ENCODE results near the gene KMT2C.

Gene KMT2C

DNA sequence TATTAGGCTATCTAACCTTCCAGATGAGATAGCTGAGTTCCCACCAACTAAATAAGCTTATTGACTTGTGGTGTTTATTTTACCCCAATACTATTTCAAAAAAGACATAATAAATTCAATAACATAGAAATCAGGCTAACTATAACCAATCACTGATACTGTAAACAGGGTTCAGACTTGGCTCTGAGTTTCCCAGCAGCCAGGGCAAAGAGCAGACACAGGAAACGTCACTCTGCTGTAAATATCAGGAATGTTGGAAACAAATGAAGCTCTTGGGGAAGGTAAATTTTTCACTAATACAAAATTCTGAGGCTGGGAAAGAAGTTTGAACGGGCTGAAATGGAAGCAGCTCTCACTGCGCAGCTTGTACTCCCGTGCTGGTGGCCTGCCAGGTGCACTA, 295.7 kb downstream of the KMT2C start:
- no peak for DNase-seq (ENCODE audit: low spot score)

DNA sequence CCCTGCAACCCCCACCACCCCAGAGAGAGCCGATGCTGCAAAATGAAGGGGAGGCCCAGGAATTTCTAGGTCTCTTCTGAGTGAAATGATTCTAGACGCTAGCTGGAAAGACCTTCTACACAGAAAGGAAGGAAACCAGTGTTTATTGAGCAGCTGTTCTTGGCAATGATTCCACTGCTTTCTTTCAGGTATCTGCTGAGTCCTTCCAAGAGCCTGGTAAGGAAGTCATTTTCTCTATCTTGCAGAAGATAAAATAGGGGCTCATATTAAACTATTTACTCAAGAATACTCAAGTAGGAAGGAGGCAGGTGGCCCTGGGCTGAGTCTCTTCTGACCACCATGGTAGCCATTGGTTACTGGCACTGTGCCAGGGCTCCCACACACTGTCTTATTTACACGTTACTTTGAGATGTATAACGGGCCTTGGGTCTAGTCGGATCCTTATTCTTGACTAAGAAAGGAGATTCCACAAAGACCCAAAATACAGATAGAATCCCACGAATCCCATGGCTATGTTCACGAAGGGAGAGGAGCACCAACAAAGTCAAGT, 298.3 kb downstream of the KMT2C start:
- DNase-seq (ENCODE audit: low spot score), result no peak

DNA sequence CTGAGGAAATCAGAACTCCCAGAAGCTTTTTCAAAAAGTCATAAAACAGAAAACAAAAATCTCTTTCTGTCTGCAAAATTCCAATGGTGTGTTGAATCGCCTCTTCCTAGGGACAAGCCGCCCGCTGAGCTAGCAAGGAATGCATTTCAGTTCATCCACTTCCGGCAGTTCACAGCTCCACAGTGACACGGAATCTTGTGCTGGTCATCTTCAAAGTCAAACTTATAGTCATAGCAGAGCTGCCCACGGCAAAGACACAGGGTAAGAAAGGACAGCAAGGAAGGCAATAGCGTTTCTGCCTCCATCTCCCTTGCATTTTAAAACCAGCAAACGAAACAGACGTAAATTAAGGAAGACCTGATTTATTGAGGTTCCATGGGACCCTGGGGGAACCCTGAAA, 299.1 kb downstream of the KMT2C start:
- DNase-seq (ENCODE audit: low spot score), result peak; percentile 26

DNA sequence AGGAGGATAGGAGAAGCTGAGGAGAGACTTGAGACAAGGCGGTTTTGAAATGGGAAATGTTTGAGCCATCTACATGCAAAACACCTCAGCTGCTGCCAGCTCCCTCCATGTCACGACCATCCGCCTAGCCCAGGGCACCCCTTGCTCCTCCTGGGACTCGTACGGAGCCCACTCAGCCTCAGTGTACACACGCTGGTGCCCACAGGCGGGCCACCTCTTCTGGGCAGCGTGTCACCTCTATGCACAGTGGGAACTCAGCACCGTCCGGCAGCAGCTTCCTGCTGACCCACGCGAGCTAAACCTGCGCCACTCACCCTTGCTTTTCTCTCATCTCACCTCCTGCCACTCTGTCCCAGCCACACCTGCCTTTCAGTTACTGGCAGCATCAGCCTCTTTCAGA, 302.0 kb downstream of the KMT2C start:
- no peak for DNase-seq (ENCODE audit: low spot score)

DNA sequence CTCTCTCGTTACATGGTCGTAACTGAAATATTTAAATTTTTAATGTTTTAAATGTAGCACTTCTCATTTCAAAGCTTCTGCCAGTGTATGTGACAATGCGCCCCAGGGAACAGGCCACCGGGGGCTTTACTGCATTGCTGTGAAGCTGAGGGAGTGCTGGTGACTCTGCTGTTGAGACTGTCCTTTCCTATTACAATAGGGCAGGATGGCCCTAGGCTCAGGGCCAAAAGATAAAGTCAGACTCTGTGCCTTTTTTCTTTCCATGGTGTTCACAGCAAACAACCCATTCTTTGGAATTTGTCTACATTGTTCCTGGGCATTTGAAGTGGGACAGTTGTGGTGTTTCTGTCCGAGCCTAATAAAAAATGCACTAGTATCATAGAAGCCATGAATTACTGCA, 303.0 kb downstream of the KMT2C start:
- no peak for DNase-seq (ENCODE audit: low spot score)

DNA sequence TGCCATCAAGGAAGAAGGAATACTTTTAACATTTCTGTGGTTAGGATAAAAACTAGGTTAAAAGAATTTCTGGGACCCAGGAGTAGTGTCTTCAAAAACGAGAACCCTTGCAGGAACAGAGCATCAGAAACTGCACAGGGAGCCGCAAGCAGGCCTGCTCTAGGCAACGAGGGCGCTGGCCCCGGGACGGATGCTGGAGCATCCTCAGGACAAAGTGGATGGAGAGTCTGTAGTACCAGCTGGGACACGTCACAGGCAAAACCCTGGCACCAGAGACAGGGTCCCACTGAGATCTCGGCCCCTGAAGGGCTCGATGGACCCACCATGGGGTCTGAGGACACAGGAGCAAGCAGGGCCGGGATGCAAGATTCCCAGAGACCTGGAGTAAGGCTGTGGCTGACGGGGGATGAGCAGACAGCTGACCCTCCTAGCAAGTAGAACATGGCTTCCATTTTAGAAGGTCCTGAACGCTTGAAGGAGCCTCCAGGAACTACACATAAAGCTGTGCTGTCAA, 303.8 kb downstream of the KMT2C start:
- no peak for DNase-seq (ENCODE audit: low spot score)

DNA sequence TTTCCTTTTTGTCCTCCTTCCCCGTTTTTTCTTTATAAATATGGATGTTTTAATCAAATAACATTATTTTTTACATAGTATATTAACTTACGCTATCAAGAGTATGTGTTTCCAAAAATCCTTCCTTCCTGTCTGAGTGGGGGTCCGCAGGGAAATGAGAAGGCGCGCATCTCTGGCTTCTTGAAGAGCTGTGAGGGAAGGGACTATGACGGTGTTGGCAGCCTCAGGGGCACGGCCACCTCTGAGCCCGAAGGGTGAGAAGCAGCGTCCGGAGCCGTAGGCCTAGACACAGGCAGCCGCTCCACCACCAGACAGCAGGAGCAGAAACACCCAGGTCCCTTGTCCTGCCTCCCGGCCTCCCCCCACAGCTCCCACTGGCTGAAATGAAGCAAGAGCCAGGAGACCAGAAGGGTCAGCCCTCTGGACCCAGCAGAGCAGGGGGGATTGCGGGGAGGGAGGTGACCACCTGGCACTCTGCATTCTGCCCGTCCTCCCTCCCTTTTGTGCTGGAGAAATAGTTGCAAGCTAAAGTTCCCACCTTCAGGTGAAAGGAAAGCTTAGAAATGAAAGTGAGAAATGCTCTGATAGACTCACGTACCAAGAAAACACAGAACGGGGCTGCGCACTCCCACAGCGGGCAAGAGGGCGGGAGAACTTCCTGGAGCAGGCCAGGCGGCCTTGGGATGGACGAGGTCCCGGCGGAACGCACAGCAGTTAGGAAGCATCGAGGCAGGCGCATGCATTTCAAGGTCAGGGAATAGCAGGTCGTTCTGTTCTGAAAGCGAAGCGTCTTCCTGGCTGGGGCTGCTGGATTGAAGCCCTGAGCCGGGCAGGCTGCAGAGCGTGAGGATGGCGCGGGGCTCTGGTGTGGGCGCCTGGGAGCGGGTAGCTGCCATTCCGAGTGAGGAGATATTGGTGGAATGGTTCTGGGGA, 304.9 kb downstream of the KMT2C start:
- no peak for DNase-seq (ENCODE audit: low spot score)

DNA sequence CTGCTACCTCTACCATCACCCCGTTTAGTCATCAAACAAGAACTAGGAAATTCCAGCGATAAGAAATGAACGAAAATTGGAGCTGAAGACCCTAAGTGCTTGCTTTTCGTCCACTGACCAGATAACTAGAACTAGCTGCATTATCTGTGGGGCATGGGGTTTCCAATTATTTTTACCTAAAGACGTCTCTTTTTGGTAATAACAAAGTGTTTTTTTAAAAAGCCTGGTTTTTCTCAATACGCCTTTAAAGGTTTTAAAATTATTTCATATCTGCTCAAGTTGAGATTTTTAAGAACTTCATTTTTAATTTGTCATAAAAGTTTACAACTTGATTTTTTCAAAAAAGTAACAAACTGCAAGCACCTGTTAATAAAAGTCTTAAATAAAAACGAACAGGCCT, 306.1 kb downstream of the KMT2C start:
- DNase-seq (ENCODE audit: low spot score), result no peak

DNA sequence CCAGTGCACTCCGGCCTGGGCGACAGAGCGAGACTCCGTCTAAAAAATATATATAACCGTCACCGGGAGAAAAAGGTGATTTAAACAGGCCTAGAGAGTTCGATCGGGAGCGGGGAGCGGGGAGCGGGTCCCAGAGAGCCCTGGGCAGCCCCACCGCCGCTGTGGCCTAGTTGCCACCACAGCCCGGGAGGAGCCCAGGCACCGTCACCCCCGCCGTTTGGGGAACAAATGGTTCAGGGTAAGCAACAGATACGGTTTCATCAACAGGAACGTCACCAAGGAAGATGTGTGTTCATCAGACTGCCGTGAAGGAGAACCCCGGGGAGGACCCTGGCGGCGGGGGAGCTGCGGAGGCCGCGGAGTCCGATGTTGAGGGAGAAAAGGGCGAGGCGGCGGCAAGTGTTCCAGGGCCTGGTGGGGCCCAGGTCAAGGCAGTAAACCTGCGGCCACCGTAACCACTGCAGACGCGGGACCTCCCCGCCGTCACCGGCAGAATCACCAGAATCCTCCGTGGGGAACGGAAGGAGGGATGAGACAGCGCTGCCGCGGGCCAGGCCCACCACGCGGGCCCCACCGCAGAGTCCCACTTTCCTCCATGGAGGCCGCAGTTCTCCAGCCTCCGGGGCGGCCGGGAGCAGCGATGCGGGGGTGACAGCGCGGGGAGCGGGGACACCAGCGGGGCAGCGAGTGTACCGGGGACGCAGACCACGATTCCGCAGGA, 306.9 kb downstream of the KMT2C start:
- DNase-seq (ENCODE audit: low spot score), result no peak

DNA sequence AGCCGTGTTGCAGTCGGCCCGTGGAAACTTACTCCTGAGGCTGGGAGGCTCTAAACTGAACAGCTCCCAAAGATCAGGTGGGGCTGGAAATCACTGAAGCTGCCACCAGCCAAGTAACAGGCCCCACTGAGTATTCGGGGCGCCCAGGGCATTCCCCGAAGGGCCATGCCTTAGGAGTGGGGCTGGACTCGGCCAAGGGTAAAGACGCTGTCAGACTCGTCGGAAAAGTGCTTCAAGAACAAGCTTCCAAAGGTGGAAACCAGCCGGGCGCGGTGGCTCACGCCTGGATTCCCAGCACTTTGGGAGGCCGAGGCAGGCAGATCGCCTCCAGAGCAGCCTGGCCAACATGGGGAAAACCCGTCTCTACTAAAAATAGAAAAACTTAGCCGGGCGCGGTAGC, 307.6 kb downstream of the KMT2C start:
- DNase-seq (ENCODE audit: low spot score), result no peak

DNA sequence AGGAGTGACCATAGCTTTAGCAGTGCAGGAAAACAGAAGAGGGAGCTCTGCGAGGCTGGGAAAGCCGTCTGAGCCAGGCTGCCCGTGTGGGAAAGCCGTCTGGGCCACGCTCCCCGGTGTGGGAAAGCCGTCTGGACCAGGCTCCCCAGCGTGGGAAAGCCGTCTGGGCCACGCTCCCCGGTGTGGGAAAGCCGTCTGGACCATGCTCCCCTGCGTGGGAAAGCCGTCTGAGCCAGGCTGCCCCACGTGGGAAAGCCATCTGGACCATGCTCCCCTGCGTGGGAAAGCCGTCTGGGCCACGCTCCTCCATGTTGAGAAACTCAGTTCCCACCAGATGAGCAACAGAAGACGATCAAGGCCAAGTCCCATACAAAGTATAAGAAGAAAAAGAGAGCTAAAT, 308.6 kb downstream of the KMT2C start:
- no peak for DNase-seq (ENCODE audit: low spot score)

DNA sequence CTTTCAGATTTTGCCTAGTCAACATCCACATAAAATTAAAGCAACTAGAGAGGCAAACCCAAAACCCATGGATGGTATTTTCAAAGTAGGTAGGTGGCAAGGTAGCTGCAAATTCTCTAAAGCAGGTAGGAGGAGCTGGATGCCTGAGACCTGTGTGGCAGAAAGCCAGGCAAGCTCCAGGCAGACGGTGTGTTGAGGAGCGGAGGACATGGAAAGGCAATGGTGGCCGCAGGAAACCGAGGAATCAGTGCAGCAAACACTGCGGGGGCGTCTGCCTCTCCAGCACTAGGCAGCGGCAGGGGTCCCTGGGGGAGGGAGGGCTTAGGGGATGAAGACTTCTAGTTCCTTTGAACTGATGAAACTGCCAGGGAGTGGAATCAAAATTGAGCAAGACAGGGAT, 309.1 kb downstream of the KMT2C start:
- no peak for DNase-seq (ENCODE audit: low spot score)

DNA sequence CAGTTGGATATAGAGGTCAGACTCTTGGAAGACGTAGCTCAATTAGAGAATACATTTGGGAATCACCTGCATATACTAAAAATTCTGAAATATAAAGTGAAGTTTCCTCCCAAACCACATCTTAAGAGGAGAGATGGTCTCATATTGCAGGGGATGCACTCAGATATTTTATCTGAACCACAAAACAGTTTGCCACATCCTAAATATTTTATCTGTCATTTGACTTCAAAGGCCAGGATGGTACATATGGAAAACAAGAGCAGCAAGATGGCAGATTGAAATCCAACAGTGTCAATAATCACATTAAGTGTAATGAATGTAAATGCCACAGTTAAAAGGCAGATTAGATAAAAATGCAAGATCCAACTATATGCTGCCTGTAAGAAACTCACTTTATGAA, 313.3 kb downstream of the KMT2C start:
- no peak for DNase-seq (ENCODE audit: low spot score)

DNA sequence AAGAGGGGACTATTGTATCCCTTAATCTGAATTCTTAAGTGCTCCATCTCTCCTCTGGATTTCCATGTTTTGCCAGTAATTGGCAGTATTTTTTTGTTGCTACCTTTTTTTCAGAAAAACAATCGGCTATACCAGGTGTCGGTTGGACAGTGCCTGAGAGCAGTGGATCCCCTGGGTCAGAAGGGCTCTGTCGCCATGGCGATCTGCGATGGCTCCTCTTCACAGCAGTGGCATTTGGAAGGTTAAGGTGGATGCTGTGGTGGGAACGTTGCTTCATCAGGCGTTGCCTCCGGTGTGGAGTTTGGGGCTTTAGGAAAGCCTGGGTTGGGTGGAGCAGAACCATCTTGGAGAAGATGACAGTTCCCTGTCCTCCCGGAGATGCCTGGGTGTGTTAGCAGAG, 314.4 kb downstream of the KMT2C start:
- DNase-seq (ENCODE audit: low spot score), result no peak

DNA sequence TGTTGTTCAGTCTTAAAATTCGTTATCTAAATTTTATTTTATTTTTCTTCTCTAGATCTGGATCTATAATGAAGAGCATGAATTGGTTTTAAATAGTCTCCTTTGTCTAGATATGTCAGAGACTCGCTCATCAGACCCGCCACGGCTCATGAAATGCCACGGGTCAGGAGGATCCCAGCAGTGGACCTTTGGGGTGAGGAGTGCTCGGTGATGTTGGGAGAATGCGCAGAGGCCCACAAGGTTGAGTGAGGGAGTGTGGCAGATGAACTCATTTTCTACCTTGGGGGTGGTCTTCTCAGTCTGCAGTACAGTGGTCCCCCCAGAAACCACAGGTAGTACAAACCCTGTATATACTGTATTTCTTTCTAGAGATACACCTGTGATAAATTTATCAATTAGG, 315.0 kb downstream of the KMT2C start:
- no peak for DNase-seq (ENCODE audit: low spot score)

DNA sequence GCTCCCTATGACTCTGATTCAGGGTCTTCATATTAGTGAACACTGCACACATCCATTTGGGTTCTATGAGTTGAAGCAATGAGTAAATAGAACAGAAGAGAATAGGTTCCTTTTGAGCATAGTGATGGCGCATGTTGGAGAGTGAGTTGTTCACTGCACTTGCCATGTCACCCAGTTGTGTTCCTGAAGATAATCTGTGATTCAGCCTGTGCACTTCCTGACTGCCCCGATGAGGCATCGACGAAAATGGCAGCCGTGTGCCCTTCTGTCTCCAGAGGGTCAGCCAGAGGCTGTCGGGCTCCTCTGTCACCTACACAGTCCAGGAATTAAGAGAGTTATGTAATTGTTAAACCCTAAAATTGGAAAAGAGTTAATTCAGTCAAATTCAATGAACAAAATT, 315.6 kb downstream of the KMT2C start:
- DNase-seq (ENCODE audit: low spot score), result no peak

DNA sequence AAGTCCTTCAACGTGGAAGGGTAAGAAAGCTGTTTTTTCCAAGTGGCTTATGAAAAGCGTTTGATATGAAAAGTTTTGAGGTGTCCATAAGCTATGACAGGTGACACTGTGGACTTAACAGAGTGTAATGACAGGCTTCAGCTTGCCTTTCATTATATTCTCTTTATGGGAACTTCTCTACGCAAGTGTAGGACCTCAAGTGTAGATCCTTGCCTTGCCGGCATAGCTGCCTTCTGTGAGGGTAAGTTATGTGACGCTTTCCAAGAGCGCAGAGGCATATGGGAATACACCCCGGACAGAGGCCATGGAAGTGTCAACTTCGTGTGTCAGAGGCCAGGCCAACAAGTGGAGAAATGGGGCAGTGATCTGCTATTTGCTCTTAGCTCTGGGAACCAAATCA, 318.4 kb downstream of the KMT2C start:
- no peak for DNase-seq (ENCODE audit: low spot score)

DNA sequence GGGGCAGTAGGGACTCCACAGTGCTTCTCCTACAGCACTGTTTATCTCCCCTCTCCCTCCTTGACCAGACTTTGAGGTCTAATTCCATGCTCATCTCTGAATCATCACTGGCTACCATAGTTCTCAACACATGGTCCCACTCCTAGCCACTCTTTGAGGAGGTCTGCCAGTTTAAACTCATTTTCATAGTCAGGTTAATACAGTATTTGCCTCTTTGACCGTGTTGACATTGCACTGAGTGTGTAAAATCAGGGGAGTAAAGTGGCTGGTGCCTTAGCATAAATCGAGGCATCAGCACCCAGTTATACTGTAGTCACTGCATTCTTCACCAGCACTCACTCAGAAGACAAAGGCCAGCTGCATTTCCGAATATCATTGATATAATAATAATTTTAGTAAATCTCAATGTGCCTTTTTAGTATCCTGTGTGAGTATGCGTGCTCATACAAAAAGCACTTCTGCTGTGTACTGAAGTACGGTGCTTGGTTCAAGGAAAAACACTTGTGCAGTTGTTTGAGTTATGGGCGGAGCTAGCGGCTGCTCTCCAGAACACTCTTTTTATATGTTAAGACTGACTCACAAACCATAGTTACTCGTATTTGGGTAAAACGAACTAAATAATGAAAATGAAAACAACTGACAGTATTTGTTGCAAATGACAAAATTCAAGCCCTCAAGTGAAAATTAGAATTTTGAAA, 320.6 kb downstream of the KMT2C start:
- DNase-seq (ENCODE audit: low spot score), result no peak

DNA sequence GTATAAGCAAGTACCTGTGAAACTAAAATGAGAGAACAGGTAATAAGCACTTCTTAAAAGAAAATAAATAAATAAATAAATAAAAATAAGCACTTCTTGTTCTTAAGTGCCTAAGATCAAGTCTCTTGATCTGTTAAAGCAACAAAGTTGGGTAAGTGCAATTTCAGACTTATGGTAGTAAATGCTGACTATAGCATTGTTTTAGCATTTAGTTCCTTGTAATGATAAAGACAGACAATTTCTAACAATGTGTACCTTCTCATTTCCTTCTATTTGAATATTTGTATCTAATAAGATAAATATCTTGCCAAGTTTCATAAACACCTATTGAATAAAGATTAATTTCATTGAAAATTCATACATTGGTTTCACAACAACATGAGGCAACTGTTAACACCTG, 323.0 kb downstream of the KMT2C start:
- DNase-seq (ENCODE audit: low spot score), result no peak

DNA sequence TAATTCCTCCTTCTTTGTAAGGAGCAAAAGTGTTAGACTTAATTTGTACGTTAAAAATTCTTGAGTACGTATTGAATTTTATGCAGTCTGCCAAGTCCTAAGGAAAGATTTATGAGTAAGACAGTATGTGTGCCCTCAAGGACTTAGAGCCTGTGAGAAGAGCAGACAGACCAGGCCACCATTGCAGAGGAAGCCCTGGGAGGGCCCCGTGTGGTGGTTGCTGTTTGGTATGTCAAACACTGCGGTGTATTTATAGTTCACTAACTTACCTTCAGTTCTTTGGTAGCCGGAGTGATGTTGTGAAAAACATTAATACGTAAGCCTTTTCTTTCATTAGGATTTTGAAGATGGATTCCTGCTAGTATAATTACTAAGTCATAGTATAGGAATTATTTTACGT, 327.4 kb downstream of the KMT2C start:
- no peak for DNase-seq (ENCODE audit: low spot score)

DNA sequence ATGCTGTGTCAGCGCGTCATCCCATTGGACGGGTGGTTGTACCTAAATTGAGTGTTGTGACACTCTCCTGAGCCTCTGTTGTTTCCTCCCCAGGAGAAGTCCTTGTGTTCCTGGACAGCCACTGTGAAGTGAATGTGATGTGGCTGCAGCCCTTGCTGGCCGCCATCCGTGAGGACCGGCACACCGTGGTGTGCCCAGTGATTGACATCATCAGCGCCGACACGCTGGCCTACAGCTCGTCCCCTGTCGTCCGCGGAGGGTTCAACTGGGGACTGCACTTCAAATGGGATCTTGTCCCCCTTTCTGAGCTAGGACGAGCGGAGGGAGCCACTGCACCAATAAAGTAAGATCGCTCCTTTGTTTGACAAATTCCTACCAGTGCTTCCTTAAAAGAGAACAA, 327.9 kb downstream of the KMT2C start:
- DNase-seq (ENCODE audit: low spot score), result no peak

DNA sequence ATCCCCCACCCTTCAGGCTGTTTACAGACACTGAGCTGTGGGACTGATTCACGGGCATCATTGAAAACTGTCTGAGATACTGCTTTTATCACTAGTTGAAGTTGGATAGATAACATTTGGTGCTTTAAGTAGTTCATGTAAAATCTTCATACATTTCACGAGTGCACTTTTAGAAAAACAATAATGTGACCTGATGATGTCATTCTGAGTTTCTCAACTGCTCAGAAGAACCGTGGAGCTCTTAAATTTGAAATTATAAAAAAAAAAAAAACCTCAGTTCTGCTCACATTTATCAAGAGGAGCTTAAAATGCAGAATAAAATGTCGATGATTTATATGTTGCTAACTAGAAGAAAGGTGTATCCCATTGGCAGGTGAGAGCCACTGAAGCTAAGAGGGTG, 328.8 kb downstream of the KMT2C start:
- DNase-seq (ENCODE audit: low spot score), result no peak
